Prostate gland (tissue), 2 donors: ENCODE measurements around the gene GUCY2F.

ENCODE experiments used
- POLR2A ChIP-seq: fragments of 450-650 bp; IDR thresholded peaks from one replicate; pipeline ENCODE4 v1.6.1; 2016; ENCODE audit warnings: antibody characterized with exemption, mild to moderate bottlenecking
- POLR2AphosphoS5 ChIP-seq: sonication (generic); formaldehyde crosslinking; IDR thresholded peaks from one replicate; pipeline ENCODE4 v1.6.1; 2017; ENCODE audit warnings: antibody characterized with exemption
- TF ChIP-seq, protein P1 (sequence below), 4 experiments: fragments of 200-600 bp in 2 of 4; fragments of 450-650 bp in 2 of 4; sonication (generic) in 2 of 4; IDR thresholded peaks; 1 replicate in 3 of 4; 2 replicates in 1 of 4; pipeline ENCODE4 v1.5.1; 2016 to 2019; ENCODE audit warnings: antibody characterized with exemption in 4 of 4, mild to moderate bottlenecking in 2 of 4, moderate library complexity in 2 of 4

DNA sequence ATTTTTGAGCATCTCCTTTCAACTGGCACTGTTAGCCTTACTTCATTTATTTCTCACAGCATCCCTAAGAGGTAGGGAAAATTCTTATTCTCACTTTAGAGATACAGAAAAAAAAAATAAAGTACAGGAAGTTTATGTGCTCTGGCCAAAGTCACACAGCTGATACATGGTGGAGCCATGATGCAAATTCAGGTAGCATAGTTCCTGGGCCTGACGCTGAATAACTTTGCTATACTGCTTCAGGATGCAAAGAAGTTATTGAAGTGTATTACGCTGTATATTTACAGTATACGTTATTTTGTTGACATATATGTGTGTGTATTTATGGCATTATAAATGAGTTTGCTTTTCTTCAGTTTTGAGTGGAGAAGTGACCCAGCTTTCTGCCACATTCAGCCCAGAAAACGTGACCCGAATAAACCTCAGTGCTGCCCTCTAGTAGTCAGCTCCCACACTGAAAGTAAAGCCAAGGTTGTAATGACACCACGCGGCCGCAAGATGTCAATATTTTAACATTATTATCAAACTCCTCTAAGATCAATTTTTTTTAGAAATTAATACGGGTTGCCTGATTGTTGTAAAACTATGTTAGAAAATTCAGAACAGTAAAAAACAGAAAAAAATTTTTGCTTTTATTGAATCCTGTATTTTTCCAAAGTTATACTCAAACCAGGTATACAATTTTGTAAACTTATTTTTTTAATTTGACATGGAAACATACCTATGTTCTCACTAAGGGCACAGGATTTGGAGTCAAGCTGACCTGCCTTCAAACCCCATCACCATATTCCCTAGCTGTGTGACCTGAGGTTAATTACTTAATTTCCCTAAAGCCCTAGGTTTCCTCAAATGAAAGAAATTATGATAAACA lies 3.8 kb upstream of the GUCY2F start:
- TF ChIP-seq, protein P1, sequence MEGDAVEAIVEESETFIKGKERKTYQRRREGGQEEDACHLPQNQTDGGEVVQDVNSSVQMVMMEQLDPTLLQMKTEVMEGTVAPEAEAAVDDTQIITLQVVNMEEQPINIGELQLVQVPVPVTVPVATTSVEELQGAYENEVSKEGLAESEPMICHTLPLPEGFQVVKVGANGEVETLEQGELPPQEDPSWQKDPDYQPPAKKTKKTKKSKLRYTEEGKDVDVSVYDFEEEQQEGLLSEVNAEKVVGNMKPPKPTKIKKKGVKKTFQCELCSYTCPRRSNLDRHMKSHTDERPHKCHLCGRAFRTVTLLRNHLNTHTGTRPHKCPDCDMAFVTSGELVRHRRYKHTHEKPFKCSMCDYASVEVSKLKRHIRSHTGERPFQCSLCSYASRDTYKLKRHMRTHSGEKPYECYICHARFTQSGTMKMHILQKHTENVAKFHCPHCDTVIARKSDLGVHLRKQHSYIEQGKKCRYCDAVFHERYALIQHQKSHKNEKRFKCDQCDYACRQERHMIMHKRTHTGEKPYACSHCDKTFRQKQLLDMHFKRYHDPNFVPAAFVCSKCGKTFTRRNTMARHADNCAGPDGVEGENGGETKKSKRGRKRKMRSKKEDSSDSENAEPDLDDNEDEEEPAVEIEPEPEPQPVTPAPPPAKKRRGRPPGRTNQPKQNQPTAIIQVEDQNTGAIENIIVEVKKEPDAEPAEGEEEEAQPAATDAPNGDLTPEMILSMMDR (IDR thresholded peaks at IDR 0.05) = peak; percentile 35 to 82 (median 76)
- TF ChIP-seq POLR2A (no peak), POLR2AphosphoS5 (no peak)
